Neural cell (in vitro differentiated cells): ENCODE data around the gene TYMP. TPM values are rescaled to one million over a fixed set of nuclear protein-coding genes. Genes with fewer than 3 reads are reported as not detected.

Source experiments
- H2AFZ ChIP-seq: fragments of 200-600, 300-800 bp; sonication (generic), shearing (Covaris generic); 2 replicates; pipeline ENCODE4 v1.6.0; 2014; ENCODE audit warnings: low read depth, mild to moderate bottlenecking, antibody characterized with exemption, low read length, moderate library complexity
- H3F3A ChIP-seq: fragments of 200-600 bp; shearing (Covaris generic); 2 replicates; pipeline ENCODE4 v1.6.1; 2016; ENCODE audit warnings: mild to moderate bottlenecking, moderate library complexity, mixed read lengths, antibody characterized with exemption, low read length; ENCODE audit not compliant: insufficient read depth, poor library complexity, severe bottlenecking
- H3K27ac ChIP-seq: fragments of 200-600, 300-800 bp; sonication (generic), shearing (Covaris generic); 2 replicates; pipeline ENCODE4 v1.5.1; 2014; ENCODE audit warnings: mild to moderate bottlenecking, low read length, moderate library complexity
- H3K27me3 ChIP-seq: fragments of 300-800, 200-600 bp; sonication (generic), shearing (Covaris generic); 2 replicates; pipeline ENCODE4 v1.6.0; 2014; ENCODE audit warnings: mild to moderate bottlenecking, low read depth, low read length, moderate library complexity; ENCODE audit not compliant: insufficient read depth
- H3K36me3 ChIP-seq: fragments of 300-800, 200-600 bp; sonication (generic), shearing (Covaris generic); 2 replicates; pipeline ENCODE4 v1.5.1; 2014; ENCODE audit warnings: mild to moderate bottlenecking, antibody characterized with exemption, low read length, moderate library complexity; ENCODE audit not compliant: insufficient read depth
- H3K4me2 ChIP-seq: fragments of 300-800, 200-600 bp; sonication (generic), shearing (Covaris generic); 2 replicates; pipeline ENCODE4 v1.6.0; 2014; ENCODE audit warnings: mild to moderate bottlenecking, low read length
- H3K4me3 ChIP-seq: fragments of 300-800, 200-600 bp; sonication (generic), shearing (Covaris generic); 2 replicates; pipeline ENCODE4 v1.5.1; 2014; ENCODE audit warnings: mild to moderate bottlenecking, low read length, moderate library complexity
- H3K79me2 ChIP-seq: fragments of 200-600 bp; shearing (Covaris generic); replicated peaks from 2 replicates; pipeline ENCODE4 v1.6.0; 2014; ENCODE audit warnings: mild to moderate bottlenecking, low read length, moderate library complexity; ENCODE audit not compliant: insufficient read depth
- H3K9ac ChIP-seq: fragments of 300-800, 200-600 bp; sonication (generic), shearing (Covaris generic); 2 replicates; pipeline ENCODE4 v1.6.1; 2016; ENCODE audit warnings: mild to moderate bottlenecking, low read length, mixed read lengths
- H3K9me2 ChIP-seq: fragments of 200-600 bp; shearing (Covaris generic); 2 replicates; pipeline ENCODE4 v1.6.1; 2016; ENCODE audit warnings: mild to moderate bottlenecking, low read length, mixed read lengths; ENCODE audit not compliant: insufficient read depth
- H3K9me3 ChIP-seq: fragments of 200-600, 300-800 bp; sonication (generic), shearing (Covaris generic); 2 replicates; pipeline ENCODE4 v1.6.1; 2016; ENCODE audit warnings: mild to moderate bottlenecking, mixed run types, low read length, moderate library complexity, mixed read lengths
- H4K20me1 ChIP-seq: fragments of 200-600 bp; shearing (Covaris generic); 2 replicates; pipeline ENCODE4 v1.6.1; 2016; ENCODE audit warnings: mild to moderate bottlenecking, mixed run types; ENCODE audit not compliant: insufficient read depth
- CTCF ChIP-seq: fragments of 450-650 bp; IDR thresholded peaks from 2 replicates; pipeline ENCODE4 v1.5.1; 2014; ENCODE audit warnings: antibody characterized with exemption, mild to moderate bottlenecking, moderate library complexity; ENCODE audit not compliant: poor library complexity, severe bottlenecking
- EP300 ChIP-seq: fragments of 450-650 bp; conservative IDR thresholded peaks from 2 replicates; pipeline ENCODE4 v1.6.1; 2014; ENCODE audit warnings: antibody characterized with exemption, mild to moderate bottlenecking, moderate library complexity; ENCODE audit not compliant: poor library complexity, severe bottlenecking
- EZH2 ChIP-seq: fragments of 200-600, 300-800 bp; shearing (Covaris generic), sonication (generic); IDR thresholded peaks from 2 replicates; pipeline ENCODE4 v1.6.1; 2014; ENCODE audit warnings: antibody characterized with exemption, low read length, borderline replicate concordance, mild to moderate bottlenecking; ENCODE audit not compliant: insufficient read depth, poor library complexity, severe bottlenecking
- MXI1 ChIP-seq: fragments of 450-650 bp; conservative IDR thresholded peaks from 2 replicates; pipeline ENCODE4 v1.6.1; 2014; ENCODE audit warnings: antibody characterized with exemption, mild to moderate bottlenecking; ENCODE audit not compliant: poor library complexity, severe bottlenecking
- POLR2AphosphoS5 ChIP-seq: IDR thresholded peaks from 2 replicates; pipeline ENCODE4 v1.6.1; 2012
- RAD21 ChIP-seq: fragments of 450-650 bp; conservative IDR thresholded peaks from 2 replicates; pipeline ENCODE4 v1.6.1; 2014; ENCODE audit warnings: antibody characterized with exemption, mild to moderate bottlenecking, moderate library complexity
- REST ChIP-seq: IDR thresholded peaks from 2 replicates; pipeline ENCODE4 v1.6.1; 2012; ENCODE audit warnings: borderline replicate concordance
- SMC3 ChIP-seq: fragments of 450-650 bp; conservative IDR thresholded peaks from 2 replicates; pipeline ENCODE4 v1.6.1; 2014; ENCODE audit warnings: antibody characterized with exemption, mild to moderate bottlenecking, moderate library complexity; ENCODE audit not compliant: poor library complexity
- TAF1 ChIP-seq: IDR thresholded peaks from 2 replicates; pipeline ENCODE4 v1.6.1; 2012; ENCODE audit warnings: low read depth
- polyA plus RNA-seq: library from polyadenylated mRNA; depleted of rRNA; stranded (reverse); fragments of >200 nt; gene quantifications from 2 replicates; pipeline ENCODE4 v1.2.3, GENCODE V29; 2014

The TYMP gene
- polyA plus RNA-seq, 1 donor from 2014 or later, result 0.87 TPM

GRCh38 chr22:50571264-50572175, 41.7 kb upstream of the TYMP start:
- Histone ChIP-seq H3K27me3 (no peaks in the 10 kb centered on the region), H3K79me2 (no peaks in the 10 kb centered on the region), H3K9me3 (no peaks in the 10 kb centered on the region), H3K9me2 (no peaks in the 10 kb centered on the region), H3F3A (no peaks in the 10 kb centered on the region), H3K4me3 (no peak overlapping the region), H3K4me2 (no peak overlapping the region), H2AFZ (no peak overlapping the region), H3K9ac (no peak overlapping the region), H4K20me1 (no peaks in the 10 kb centered on the region), H3K36me3 (peaks cover 4% of the 10 kb centered on the region), H3K27ac (no peak overlapping the region)
- no peak for TF ChIP-seq SMC3
- no peak for TF ChIP-seq EZH2
- TF ChIP-seq RAD21, result no peak
- TF ChIP-seq POLR2AphosphoS5, result no peak
- no peak for TF ChIP-seq CTCF
- no peak for TF ChIP-seq EP300
- no peak for TF ChIP-seq MXI1
- no peak for TF ChIP-seq REST
- TF ChIP-seq TAF1, result no peak

- H3K4me3 ChIP-seq, result no peak overlapping the region
- H3K4me2 ChIP-seq, result no peak overlapping the region
- H4K20me1 ChIP-seq, result no peaks in the 10 kb centered on the region
- H3K9ac ChIP-seq, result no peak overlapping the region
- no peaks in the 10 kb centered on the region for H3K9me2 ChIP-seq
- H3F3A ChIP-seq, result no peaks in the 10 kb centered on the region
- TF ChIP-seq SMC3 (no peak), EZH2 (no peak), POLR2AphosphoS5 (no peak), EP300 (no peak), TAF1 (no peak)
- no peaks in the 10 kb centered on the region for H3K27me3 ChIP-seq
- H3K79me2 ChIP-seq, result no peaks in the 10 kb centered on the region
- H2AFZ ChIP-seq, result no peak overlapping the region
- H3K36me3 ChIP-seq, result peaks cover 4% of the 10 kb centered on the region
- H3K27ac ChIP-seq, result no peak overlapping the region
- no peaks in the 10 kb centered on the region for H3K9me3 ChIP-seq
These were observed 41.0 kb upstream of the TYMP start for GRCh38 chr22:50570861-50571260.
